Measurements from ENCODE around the gene LYZL1.

DNA sequence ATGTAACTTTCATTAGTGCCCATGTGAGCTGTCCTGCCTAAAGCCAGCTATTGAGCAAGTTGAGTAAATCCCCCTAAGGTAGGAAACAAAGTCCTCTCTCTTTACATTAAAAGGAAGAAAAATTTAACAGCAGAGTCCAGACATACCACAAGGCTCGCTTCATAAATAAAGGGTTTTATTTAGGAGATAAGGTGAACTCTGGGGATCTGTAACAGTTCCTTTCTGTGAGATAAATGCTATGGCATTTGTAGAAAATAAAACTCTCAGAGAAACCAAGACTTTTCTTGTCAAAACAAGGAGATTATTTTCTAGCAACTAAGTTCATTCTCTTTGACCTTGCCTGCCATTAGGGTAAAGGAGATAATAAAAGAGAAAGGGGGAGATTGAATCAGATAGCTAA lies 32.3 kb upstream of the LYZL1 start:
- TF ChIP-seq CTCF (conservative IDR thresholded peaks at IDR 0.05 in 1 of 2, IDR thresholded peaks at IDR 0.05 in 1 of 2; ENCODE audit: low read depth in 1 of 2, low read length in 2 of 2), result no peak
- no peak for TF ChIP-seq EZH2 (IDR thresholded peaks at IDR 0.05; ENCODE audit: low read length, missing control alignments)
